ENCODE results near the gene ARFGEF2. TPM values are rescaled to one million over a fixed set of nuclear protein-coding genes. Genes with fewer than 3 reads are reported as not detected.

ARFGEF2 gene
- total and polyA plus RNA-seq, 2 of the 4 experiments (the other 2 are of a cell fraction), result 10.3 to 39.1 TPM

DNA sequence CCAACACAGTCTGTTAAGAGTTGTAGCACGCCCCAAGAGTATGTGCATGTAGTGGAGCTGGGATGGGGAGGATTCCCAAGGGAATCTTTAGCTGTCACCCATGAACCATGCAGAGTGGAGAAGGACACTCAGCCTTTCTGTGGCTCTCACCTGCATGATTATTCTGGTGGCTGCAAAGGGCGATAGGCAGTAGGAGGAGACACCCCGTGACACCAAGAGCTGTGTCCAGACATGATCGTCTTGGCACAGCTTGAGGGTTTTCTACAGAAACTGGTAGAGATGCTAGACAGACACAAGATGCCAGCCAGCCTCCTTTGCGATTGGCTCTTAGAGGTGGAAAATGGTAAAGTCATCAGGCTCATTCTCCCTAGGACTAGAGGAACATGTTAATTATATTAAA, 121.5 kb downstream of the ARFGEF2 start:
- whole genome bisulfite sequencing, 2 experiments (ENCODE audit: extremely low coverage in 2 of 2, insufficient read length in 1 of 2), result 100% methylated on average over 1 of the region's 5 CpGs; no CpG with 5 or more reads in 1 of the 2 experiments
- Histone ChIP-seq H4K5ac (ENCODE audit: low read depth, low read length) (no peak overlapping the region), H2BK5ac (ENCODE audit: low read depth, low read length, poor library complexity, severe bottlenecking) (no peak overlapping the region), H3K36me3 (ENCODE audit: control insufficient read depth, insufficient read depth, low read length) (no peaks in the 10 kb centered on the region; the same call in 1 of the 2 replicates), H3K79me1 (ENCODE audit: low read depth in 1 of 2, low read length in 2 of 2) (peaks cover 0 to 22% of the 10 kb centered on the region in 2 experiments; a peak in 2 of 4 replicates), H2AFZ (replicated peaks; ENCODE audit: low read length, poor library complexity) (no peak overlapping the region), H3K18ac (ENCODE audit: low read depth, low read length) (no peak overlapping the region), H2AK9ac (replicated peaks; ENCODE audit: low read depth, low read length, poor library complexity) (no peak overlapping the region), H4K8ac (ENCODE audit: low read depth in 2 of 2, low read length in 2 of 2) (no peak overlapping the region), H4K91ac (ENCODE audit: insufficient read depth, low read depth, low read length) (no peak overlapping the region), H3K56ac (ENCODE audit: extremely low read depth, insufficient read depth, low read length) (no peak overlapping the region), H3K4ac (ENCODE audit: low read depth, low read length) (no peak overlapping the region), H2BK20ac (ENCODE audit: low read depth, low read length) (no peak overlapping the region), H3K14ac (replicated peaks; ENCODE audit: low read depth, low read length) (no peak overlapping the region), H2BK120ac (ENCODE audit: low read depth, low read length) (no peak overlapping the region), H4K20me1 (ENCODE audit: insufficient read depth, low read length) (peaks cover 10% of the 10 kb centered on the region), H3K27ac (ENCODE audit: insufficient read depth, low read length) (no peak overlapping the region), H3K4me2 (ENCODE audit: low read depth, low read length) (no peak overlapping the region), H3K9me1 (ENCODE audit: insufficient read depth, low read length) (peaks cover 3% of the 10 kb centered on the region; the same call in 1 of the 2 replicates), H3K9ac (ENCODE audit: low read depth, low read length) (no peak overlapping the region), H3K27me3 (ENCODE audit: control insufficient read depth, insufficient read depth, low read length) (no peaks in the 10 kb centered on the region), H3K9me3 (ENCODE audit: control insufficient read depth, insufficient read depth, low read length) (no peaks in the 10 kb centered on the region), H3K23ac (ENCODE audit: low read depth, low read length) (no peak overlapping the region), H3K4me1 (ENCODE audit: control insufficient read depth, insufficient read depth, low read length) (peaks cover 3% of the 10 kb centered on the region; the same call in 1 of the 2 replicates), H2AK5ac (ENCODE audit: low read depth, low read length) (no peak overlapping the region), H2BK15ac (ENCODE audit: low read depth, low read length) (no peak overlapping the region), H3K4me3 (ENCODE audit: insufficient read depth, low read depth, low read length) (no peak overlapping the region)
- CTCF ChIA-PET, result no interaction called here
- BruUV-seq (replicated peaks), result no TSS peak
- POLR2A ChIA-PET (ENCODE audit: unreplicated experiment), result no interaction called here
- DNase-seq (no peak), ATAC-seq (ENCODE audit: low read depth) (no peak)
- in situ Hi-C loops (cut with MboI; ENCODE audit: low sequenced_read_pairs), result no loop called here
- dilution Hi-C loops (cut with HindIII; ENCODE audit: low sequenced_read_pairs, unreplicated experiment), result no loop called here
- TF ChIP-seq RAD21 (IDR thresholded peaks at IDR 0.05; ENCODE audit: low read length), result no peak
- no peak for TF ChIP-seq NFE2L2 (IDR thresholded peaks at IDR 0.05; ENCODE audit: low read depth, low read length)
- no peak for TF ChIP-seq MAZ (IDR thresholded peaks at IDR 0.05; ENCODE audit: borderline replicate concordance, low read depth, low read length)
- TF ChIP-seq, protein P1, sequence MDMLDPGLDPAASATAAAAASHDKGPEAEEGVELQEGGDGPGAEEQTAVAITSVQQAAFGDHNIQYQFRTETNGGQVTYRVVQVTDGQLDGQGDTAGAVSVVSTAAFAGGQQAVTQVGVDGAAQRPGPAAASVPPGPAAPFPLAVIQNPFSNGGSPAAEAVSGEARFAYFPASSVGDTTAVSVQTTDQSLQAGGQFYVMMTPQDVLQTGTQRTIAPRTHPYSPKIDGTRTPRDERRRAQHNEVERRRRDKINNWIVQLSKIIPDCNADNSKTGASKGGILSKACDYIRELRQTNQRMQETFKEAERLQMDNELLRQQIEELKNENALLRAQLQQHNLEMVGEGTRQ (IDR thresholded peaks at IDR 0.05; ENCODE audit: low read depth, low read length), result no peak
- no peak for TF ChIP-seq CHD1 (IDR thresholded peaks at IDR 0.05; ENCODE audit: low read depth, low read length)
- no peak for TF ChIP-seq SMC3 (IDR thresholded peaks at IDR 0.05; ENCODE audit: low read depth, low read length)
- TF ChIP-seq POLR2A (IDR thresholded peaks at IDR 0.05; ENCODE audit: low read depth, low read length), result no peak
- no peak for TF ChIP-seq FOS (IDR thresholded peaks at IDR 0.05; ENCODE audit: low read depth, low read length)
- intact Hi-C loops (cut with micrococcal nuclease), result no loop called here

Measured in IMR-90 (cell line).